Activated CD4-positive, alpha-beta T cell treated with anti-CD3 and anti-CD28 coated beads for 24 hours (primary cell): ENCODE data around the gene APEX2.
"Not testable (repeated sequence)": the region's sequence is repeated elsewhere in the genome, so short reads cannot be mapped to it uniquely, and the experiment has no call there.

Experiments used
- DNase-seq, 2 donors: peaks; one replicate each; pipeline ENCODE4 v3.0.0-alpha.2; 2020; ENCODE audit warnings: low read depth in 2 of 2

Gene APEX2

DNA sequence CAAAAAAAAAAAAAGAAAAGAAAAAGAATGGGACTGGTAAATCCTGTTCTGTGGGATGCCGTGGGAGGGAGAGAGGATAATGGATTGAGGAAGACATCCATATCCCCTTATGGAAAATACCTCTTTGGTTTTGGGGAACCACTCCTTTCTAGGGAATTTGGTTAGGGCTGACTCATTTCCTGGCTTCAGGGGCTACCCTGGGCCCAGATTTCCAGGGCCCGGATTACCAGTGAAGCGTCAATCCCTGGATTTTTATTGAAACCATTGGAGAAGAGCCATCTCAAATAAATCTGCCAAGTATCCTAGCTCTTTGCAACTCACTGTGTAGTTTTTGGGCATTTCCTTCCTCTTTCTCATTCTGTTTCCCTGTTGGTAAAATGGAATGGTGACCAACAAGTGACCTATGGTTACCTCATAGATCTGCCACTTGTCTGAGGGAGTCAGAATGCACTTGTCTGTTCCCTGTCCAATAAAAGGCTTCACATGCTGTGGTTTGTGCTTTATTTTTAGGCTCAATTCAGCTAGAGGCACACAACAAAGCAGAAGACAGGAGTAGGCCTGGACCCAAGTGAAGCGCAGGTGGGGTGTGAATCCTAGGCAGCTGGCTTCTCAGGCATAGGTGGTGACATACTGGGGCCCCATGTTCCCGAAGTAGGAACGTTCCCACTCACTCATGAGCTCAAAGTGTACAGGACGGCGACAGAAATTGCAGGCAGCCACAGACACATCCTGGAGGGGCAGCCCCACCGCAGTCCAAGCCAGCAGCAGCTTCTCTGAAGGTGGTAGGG lies 8.6 kb downstream of the APEX2 start:
- DNase-seq = no peak

- no peak for DNase-seq
These were observed 11.1 kb downstream of the APEX2 start for GRCh38 chrX:55011294-55011693.

- no peak for DNase-seq
These were observed 14.7 kb downstream of the APEX2 start for GRCh38 chrX:55014897-55015299.

DNA sequence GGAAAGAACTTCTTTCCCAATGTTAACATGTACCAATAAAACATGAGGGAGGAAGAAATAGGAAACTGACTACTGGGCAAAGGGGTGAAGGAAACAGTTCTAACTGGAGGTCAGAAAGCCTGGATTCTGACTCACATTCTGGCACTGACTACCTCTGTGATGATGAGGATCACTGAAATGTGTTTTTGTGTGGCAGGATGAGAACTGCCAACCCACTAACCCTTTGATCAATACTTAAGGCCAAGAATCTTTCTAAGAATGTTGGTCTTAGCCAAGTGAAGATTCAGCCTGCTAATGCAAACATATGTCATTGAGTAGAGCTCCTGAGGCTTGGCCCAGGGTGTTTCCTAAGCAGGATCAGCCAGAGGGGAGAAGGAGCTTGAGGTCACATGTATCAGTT lies 26.0 kb downstream of the APEX2 start:
- no peak for DNase-seq

GRCh38 chrX:55026840-55027239 lies 26.7 kb downstream of the APEX2 start:
- no peak for DNase-seq

- DNase-seq = no peak
These were observed 27.9 kb downstream of the APEX2 start for GRCh38 chrX:55028040-55028439.

DNA sequence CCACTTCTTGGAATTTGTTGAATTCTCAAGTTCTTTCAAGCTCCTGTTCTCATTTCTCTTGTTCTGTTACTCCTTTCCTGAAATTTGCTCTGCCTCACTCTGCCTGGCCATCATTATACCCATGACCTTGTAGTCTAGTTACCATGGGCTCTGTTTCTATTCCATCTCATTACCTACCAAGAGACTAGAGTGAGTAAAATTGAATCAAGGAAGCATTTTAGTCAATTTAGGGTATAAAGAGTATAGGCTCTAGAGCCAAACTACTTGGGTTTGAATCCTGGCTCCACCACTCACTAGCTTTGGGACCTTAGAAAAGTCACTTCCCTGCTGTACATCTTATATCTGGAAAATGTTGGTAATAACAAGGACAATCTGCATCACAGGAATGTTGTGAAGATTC lies 28.4 kb downstream of the APEX2 start:
- no peak for DNase-seq

DNA sequence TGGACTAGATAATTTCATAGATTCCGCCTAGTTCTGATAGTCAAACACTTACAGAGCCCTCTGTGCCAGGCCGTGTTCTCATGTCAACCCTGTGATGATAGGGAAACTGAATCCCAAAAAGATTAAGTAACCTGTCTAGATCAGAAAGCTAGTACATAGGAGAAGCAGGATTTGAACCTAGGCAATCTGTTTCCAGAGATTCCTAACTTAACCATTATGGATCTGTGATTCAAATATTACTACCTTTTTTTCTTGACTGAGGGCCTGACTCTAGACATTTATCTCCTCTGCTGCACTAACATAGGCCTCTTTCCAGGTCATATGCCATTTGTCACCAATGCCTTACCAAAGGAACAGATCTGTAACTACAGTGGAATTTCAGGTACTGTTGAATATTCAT lies 29.1 kb downstream of the APEX2 start:
- no peak for DNase-seq

DNA sequence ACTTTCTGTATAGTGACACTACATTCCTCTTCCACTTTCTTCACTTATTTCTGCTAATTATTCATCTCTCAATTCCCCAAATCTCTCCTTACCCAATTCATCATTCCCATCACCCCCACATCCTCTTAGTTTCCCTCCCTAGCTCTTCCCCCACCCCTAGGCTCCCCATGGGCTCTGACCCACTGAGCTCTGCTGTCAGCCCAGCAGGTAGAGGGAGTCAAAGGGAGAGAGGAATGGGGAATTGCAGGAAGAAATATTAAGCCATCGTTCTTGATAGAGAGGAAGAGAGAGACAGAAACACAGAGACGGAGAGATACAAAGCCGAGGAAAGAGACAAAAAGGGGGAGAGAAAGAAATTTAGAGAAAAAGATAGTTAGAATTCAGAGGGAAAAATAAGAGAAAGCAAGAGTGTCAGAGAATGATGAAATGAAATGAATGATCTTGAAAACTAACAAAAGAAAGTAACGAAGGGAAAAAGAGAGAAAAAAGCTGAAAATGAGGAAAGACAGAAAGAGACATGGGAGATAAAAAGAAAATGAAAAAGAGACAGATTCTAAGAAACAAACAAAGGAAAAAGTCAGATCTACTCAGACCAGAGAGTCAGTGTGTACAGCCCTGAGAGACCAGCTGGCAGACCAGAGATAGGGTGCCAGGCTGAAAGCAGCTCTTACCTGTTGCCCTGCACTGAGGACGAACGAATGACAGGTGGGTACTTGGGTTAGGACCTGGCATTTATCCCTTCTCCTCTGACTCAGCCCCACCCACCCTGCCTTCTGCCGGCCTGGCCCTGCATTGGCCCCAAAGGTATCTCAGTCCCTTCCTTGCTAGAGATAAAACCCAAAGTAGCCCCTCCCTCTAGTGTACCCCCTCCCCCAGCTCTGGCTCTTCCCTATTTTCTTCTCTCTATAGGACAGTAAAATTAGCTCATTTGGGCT lies 30.4 kb downstream of the APEX2 start, which contains the start of gene ALAS2:
TSS of gene ALAS2 (minus strand) at position 707 of the 935 bp plus-strand sequence. CDS start 4,977 bp downstream, outside the sequence.
- DNase-seq = no peak

GRCh38 chrX:55033429-55033828 lies 33.3 kb downstream of the APEX2 start:
- no peak for DNase-seq

DNA sequence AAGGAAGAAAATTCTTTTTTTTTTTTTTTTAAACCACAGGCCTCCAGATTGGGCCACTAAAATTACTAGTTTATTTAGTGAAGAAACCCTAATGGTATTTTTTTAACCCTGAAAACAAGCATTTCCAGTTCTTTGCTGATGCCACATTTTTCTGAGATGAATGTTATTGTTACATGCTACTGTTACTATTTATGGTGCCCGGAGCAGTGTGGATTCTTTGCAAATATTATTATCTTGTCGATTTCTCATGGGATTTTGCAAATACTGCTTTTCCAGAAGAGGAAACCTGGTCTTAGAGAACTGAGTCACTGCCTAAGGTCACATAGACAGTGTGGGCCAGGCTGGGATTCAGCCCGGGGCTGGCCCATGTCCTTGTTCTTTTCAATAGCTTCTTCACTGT lies 39.3 kb downstream of the APEX2 start:
- DNase-seq = no peak

DNA sequence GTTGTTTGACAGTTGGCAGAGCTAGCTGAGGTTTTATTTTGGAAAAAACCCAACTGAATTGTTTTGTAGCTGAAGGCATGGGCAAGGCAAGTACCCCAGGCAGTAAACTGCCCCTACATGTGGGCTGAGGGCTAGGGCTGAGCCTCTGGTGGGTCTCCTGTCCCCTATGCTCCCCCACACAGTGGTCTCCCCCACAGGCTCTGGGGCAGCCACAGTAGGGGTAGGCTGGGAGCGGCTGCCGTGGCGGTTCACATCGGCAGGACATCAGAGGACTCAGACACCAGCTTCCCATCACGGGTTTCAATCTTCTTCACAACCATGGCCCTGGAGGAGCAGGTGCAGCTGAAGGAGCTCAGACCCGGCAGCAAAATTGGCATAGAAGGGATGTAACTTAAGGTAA lies 41.4 kb downstream of the APEX2 start:
- DNase-seq = no peak

DNA sequence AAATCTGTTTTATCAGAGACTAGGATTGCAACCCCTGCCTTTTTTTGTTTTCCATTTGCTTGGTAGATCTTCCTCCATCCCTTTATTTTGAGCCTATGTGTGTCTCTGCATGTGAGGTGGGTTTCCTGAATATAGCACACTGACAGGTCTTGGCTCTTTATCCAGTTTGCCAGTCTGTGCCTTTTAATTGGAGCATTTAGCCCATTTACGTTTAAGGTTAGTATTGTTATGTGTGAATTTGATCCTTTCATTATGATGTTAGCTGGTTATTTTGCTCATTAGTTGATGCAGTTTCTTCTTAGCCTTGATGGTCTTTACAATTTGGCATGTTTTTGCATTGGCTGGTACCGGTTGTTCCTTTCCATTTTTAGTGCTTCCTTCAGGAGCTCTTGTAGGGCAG lies 50.4 kb downstream of the APEX2 start:
- DNase-seq = not testable (repeated sequence)

DNA sequence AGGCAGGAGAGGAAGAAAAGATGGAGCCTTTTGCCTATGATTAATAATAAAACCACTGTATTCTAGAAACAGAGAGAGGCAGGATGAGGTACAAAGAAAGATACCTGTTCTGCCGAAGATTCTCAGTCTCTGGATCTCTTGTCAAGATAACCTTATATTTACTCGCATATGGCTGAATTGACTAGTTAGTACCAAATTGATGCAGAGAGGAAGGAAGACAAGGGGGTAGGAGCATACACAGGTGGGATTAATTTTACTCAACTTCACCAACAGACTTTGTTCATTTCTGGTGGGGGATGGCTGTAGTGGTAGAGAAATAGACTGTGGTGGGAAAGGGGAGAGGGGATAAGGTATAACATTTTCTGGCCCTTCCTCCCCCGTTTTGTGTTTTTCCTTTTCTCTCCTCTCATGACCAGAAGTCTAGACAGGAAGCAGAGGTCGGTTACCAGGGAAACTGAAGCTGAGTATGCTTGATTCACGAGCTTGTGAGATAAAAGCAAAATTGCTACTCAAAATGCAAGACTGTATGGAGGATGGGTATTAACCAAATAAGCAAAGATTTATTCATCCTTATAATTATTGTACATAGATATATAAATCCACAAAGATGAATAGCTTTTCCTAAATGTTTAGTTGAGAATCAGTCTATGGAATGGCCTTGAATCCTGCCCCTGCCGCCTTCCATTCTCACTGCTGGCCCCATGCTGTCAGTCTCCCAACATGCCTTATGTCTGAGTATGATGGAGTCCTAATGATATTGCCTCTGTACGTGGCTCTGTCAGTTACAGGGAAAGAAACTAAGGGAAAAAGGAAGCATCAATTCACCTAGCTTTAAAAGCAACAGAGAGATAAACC lies 56.9 kb downstream of the APEX2 start:
- no peak for DNase-seq

- peak in 1 of 2 donors; percentile 8 for DNase-seq
These were observed 57.6 kb downstream of the APEX2 start for GRCh38 chrX:55057675-55058249.
